Keratinocyte (primary cell): ENCODE measurements around the gene SLC25A13. TPM values are rescaled to one million over a fixed set of nuclear protein-coding genes. Genes with fewer than 3 reads are reported as not detected.

ENCODE experiments used
- DNase-seq: peaks from one replicate; pipeline ENCODE4 v3.0.0-alpha.2; 2011; ENCODE audit warnings: low read depth, missing footprints, low spot score
- FAIRE-seq: peaks from 2 replicates; lab custom pipeline; 2011; peaks lifted over from hg19 to GRCh38; lab: Jason Lieb, UNC
- H2AFZ ChIP-seq: 2 replicates; pipeline ENCODE4 v1.6.0; 2012; ENCODE audit warnings: low read length, control low read depth, inconsistent platforms; ENCODE audit not compliant: control insufficient read depth
- H3K27ac ChIP-seq: 2 replicates; pipeline ENCODE4 v1.5.1; 2011; ENCODE audit warnings: low read length; ENCODE audit not compliant: control insufficient read depth, insufficient read depth
- H3K27me3 ChIP-seq: 3 replicates; pipeline ENCODE4 v1.6.0; 2011; ENCODE audit warnings: low read length; ENCODE audit not compliant: control insufficient read depth, insufficient read depth; ENCODE audit errors: extremely low read depth
- H3K36me3 ChIP-seq, 2 experiments: 2 replicates in 1 of 2; 3 replicates in 1 of 2; pipeline ENCODE4 v1.5.1; 2011; ENCODE audit warnings: low read length in 2 of 2, mild to moderate bottlenecking in 1 of 2; ENCODE audit not compliant: control insufficient read depth in 2 of 2, insufficient read depth in 2 of 2; ENCODE audit errors: extremely low read depth in 1 of 2
- H3K4me1 ChIP-seq: 3 replicates; pipeline ENCODE4 v1.5.1; 2011; ENCODE audit warnings: low read length; ENCODE audit not compliant: control insufficient read depth, insufficient read depth; ENCODE audit errors: extremely low read depth
- H3K4me2 ChIP-seq: 3 replicates; pipeline ENCODE4 v1.6.0; 2011; ENCODE audit warnings: low read depth, low read length; ENCODE audit not compliant: control insufficient read depth, insufficient read depth; ENCODE audit errors: extremely low read depth
- H3K4me3 ChIP-seq, 3 experiments: fragments of 200-600 bp in 1 of 3; sonication (generic) in 1 of 3; 2 replicates in 2 of 3; 3 replicates in 1 of 3; pipeline ENCODE4 v1.5.1; 2011 to 2016; ENCODE audit warnings: low read length in 3 of 3, mild to moderate bottlenecking in 3 of 3, control low read depth in 2 of 3, inconsistent platforms in 1 of 3, low read depth in 1 of 3, mixed read lengths in 1 of 3, mixed run types in 1 of 3, moderate library complexity in 1 of 3; ENCODE audit not compliant: control insufficient read depth in 2 of 3, insufficient read depth in 2 of 3; ENCODE audit errors: extremely low read depth in 1 of 3
- H3K79me2 ChIP-seq: 2 replicates; pipeline ENCODE4 v1.6.0; 2012; ENCODE audit warnings: low read length; ENCODE audit not compliant: control insufficient read depth, insufficient read depth
- H3K9ac ChIP-seq: 3 replicates; pipeline ENCODE4 v1.6.0; 2011; ENCODE audit warnings: low read length; ENCODE audit not compliant: control insufficient read depth, insufficient read depth; ENCODE audit errors: extremely low read depth
- H3K9me1 ChIP-seq: 3 replicates; pipeline ENCODE4 v1.6.0; 2011; ENCODE audit warnings: low read length; ENCODE audit not compliant: control insufficient read depth, insufficient read depth; ENCODE audit errors: extremely low read depth
- H3K9me3 ChIP-seq: 2 replicates; pipeline ENCODE4 v1.5.1; 2012; ENCODE audit warnings: low read depth, low read length; ENCODE audit not compliant: control insufficient read depth
- H4K20me1 ChIP-seq: 3 replicates; pipeline ENCODE4 v1.6.0; 2011; ENCODE audit warnings: low read length; ENCODE audit not compliant: control insufficient read depth, insufficient read depth; ENCODE audit errors: extremely low read depth
- EZH2 ChIP-seq: IDR thresholded peaks from one replicate; pipeline ENCODE4 v1.6.1; 2012; ENCODE audit warnings: inconsistent platforms, mild to moderate bottlenecking, low read length, moderate library complexity
- dilution Hi-C: fragments of 300-500 bp; cut with MboI; formaldehyde crosslinking; loops from one replicate; pipeline ENCODE4 v1.7.0; 2020; ENCODE audit warnings: low sequenced_read_pairs; ENCODE audit not compliant: extremely low pct_ligation_motif_present
- polyA plus RNA-seq, 5 experiments: library from polyadenylated mRNA; depleted of rRNA in 3 of 5; stranded (reverse) in 3 of 5; stranded (forward) in 1 of 5; unstranded in 1 of 5; fragments of >200 nt; gene quantifications; 1 replicate in 1 of 5; 2 replicates in 3 of 5; 3 replicates in 1 of 5; pipeline versions ENCODE4 v1.2.1 to v1.2.3, GENCODE V29; 2011 to 2012; ENCODE audit warnings: missing spikeins in 2 of 5, low read depth in 1 of 5, low replicate concordance in 1 of 5
- TF ChIP-seq, protein P1 (sequence below), 3 experiments: IDR thresholded peaks in 1 of 3; conservative IDR thresholded peaks in 1 of 3; optimal IDR thresholded peaks in 1 of 3; 2 replicates in 2 of 3; 3 replicates in 1 of 3; pipeline versions ENCODE3 to v1.5.1; 2011; ENCODE audit warnings: low read length in 3 of 3, mild to moderate bottlenecking in 3 of 3, moderate library complexity in 2 of 3, control low read depth in 1 of 3, inconsistent platforms in 1 of 3; ENCODE audit not compliant: insufficient read depth in 2 of 3; ENCODE audit errors: extremely low read depth in 1 of 3

Gene SLC25A13
- polyA plus RNA-seq, 1 donor (not counting 4 experiments of a cell fraction or from before 2014, with no cell fraction given) = 29.4 TPM

DNA sequence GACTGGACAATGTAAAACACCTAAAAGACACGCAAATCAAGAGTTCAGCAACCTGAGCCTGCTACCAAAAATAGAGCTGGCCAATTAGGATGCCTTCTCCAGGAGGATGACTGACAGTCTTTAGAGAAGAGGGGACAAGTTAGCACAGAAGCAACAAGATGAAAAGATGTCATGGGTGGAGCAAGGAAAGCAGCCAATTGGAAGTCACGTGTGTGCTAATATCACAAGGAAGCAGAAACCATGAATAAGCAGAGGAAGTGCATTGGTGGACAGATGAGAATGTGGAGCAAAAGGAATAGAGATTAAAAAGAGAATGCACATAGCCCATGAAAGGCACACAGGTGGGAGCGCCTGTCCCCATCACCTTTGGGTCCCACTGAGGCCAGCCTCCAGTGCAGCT is 148.1 kb downstream of the SLC25A13 start:
- H3K36me3 ChIP-seq = peaks cover 7 to 13% of the 10 kb centered on the region in 2 experiments
- no peaks in the 10 kb centered on the region for H3K27me3 ChIP-seq
- FAIRE-seq (no peak), DNase-seq (no peak)
- H3K79me2 ChIP-seq = no peaks in the 10 kb centered on the region
- peaks cover 3% of the 10 kb centered on the region for H3K9me1 ChIP-seq
- H3K4me3 ChIP-seq = no peak overlapping the region
- dilution Hi-C loops = no loop called here
- TF ChIP-seq, protein P1, sequence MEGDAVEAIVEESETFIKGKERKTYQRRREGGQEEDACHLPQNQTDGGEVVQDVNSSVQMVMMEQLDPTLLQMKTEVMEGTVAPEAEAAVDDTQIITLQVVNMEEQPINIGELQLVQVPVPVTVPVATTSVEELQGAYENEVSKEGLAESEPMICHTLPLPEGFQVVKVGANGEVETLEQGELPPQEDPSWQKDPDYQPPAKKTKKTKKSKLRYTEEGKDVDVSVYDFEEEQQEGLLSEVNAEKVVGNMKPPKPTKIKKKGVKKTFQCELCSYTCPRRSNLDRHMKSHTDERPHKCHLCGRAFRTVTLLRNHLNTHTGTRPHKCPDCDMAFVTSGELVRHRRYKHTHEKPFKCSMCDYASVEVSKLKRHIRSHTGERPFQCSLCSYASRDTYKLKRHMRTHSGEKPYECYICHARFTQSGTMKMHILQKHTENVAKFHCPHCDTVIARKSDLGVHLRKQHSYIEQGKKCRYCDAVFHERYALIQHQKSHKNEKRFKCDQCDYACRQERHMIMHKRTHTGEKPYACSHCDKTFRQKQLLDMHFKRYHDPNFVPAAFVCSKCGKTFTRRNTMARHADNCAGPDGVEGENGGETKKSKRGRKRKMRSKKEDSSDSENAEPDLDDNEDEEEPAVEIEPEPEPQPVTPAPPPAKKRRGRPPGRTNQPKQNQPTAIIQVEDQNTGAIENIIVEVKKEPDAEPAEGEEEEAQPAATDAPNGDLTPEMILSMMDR (optimal IDR thresholded peaks at IDR 0.05 in 1 of 3, IDR thresholded peaks at IDR 0.05 in 1 of 3, conservative IDR thresholded peaks at IDR 0.05 in 1 of 3; ENCODE audit: extremely low read depth in 1 of 3, insufficient read depth in 2 of 3, low read length in 3 of 3) = no peak
- TF ChIP-seq EZH2 = no peak
- H3K4me2 ChIP-seq = no peak overlapping the region
- H4K20me1 ChIP-seq = no peaks in the 10 kb centered on the region
- H3K9ac ChIP-seq = no peak overlapping the region
- H3K4me1 ChIP-seq = peaks cover 9% of the 10 kb centered on the region
- H3K27ac ChIP-seq = no peak overlapping the region
- no peaks in the 10 kb centered on the region for H3K9me3 ChIP-seq
- H2AFZ ChIP-seq = no peak overlapping the region

DNA sequence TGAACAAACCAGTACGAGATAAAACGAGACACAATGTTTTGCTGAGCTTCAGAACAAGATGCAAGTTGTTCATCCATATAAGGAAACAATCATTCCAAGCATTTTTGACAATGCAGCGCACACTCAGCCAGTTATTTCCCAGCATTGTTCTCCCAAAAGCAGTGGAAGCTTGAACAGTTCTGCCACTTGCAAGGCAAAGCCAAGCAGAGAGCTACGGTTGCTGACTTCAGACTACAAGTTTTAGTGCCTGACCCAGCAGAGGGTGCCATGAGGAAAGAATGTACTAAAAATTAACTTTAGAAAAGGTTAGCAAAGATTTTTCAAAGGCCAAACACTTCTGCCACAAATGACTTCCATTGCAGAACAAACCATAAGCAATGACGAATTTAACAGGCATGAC is 152.5 kb downstream of the SLC25A13 start:
- FAIRE-seq = no peak
- H3K36me3 ChIP-seq = peaks cover 6% of the 10 kb centered on the region in 2 experiments

More for the DNA sequence above, 152.5 kb downstream of the SLC25A13 start:
- no peaks in the 10 kb centered on the region for H3K9me3 ChIP-seq
- no peak overlapping the region for H3K4me2 ChIP-seq
- dilution Hi-C loops = no loop called here
- no peaks in the 10 kb centered on the region for H3K9me1 ChIP-seq
- H3K4me1 ChIP-seq = peaks cover 3% of the 10 kb centered on the region
- H3K27ac ChIP-seq = no peak overlapping the region
- H4K20me1 ChIP-seq = no peaks in the 10 kb centered on the region
- no peaks in the 10 kb centered on the region for H3K27me3 ChIP-seq
- no peaks in the 10 kb centered on the region for H3K79me2 ChIP-seq
- H3K9ac ChIP-seq = no peak overlapping the region
- H2AFZ ChIP-seq = no peak overlapping the region
- DNase-seq = no peak
- TF ChIP-seq EZH2 = no peak
- TF ChIP-seq, protein P1 (optimal IDR thresholded peaks at IDR 0.05 in 1 of 3, IDR thresholded peaks at IDR 0.05 in 1 of 3, conservative IDR thresholded peaks at IDR 0.05 in 1 of 3; ENCODE audit: extremely low read depth in 1 of 3, insufficient read depth in 2 of 3, low read length in 3 of 3) = no peak
- H3K4me3 ChIP-seq = no peak overlapping the region
